Mesenchymal stem cell (in vitro differentiated cells and primary cell): ENCODE results near the gene BRSK2.
"Not testable (repeated sequence)": the region's sequence is repeated elsewhere in the genome, so short reads cannot be mapped to it uniquely, and the experiment has no call there.

ENCODE experiments used
- DNase-seq: peaks from one replicate; pipeline ENCODE4 v3.0.0-alpha.2; 2013
- H2AFZ ChIP-seq: one replicate; pipeline ENCODE4 v1.6.1; 2013; ENCODE audit warnings: low read depth, mild to moderate bottlenecking, control low read depth, inconsistent platforms, low read length, moderate library complexity
- H2AK5ac ChIP-seq: 2 replicates; pipeline ENCODE4 v1.6.1; 2013; ENCODE audit warnings: low read length, moderate library complexity, mild to moderate bottlenecking, inconsistent platforms; ENCODE audit not compliant: severe bottlenecking
- H2BK120ac ChIP-seq: one replicate; pipeline ENCODE4 v1.6.1; 2013; ENCODE audit warnings: low read depth, mild to moderate bottlenecking, inconsistent platforms, low read length, moderate library complexity
- H2BK12ac ChIP-seq, 2 experiments: one replicate each; pipeline ENCODE4 v1.6.1; 2013; ENCODE audit warnings: inconsistent platforms in 2 of 2, low read length in 2 of 2, mild to moderate bottlenecking in 2 of 2, moderate library complexity in 2 of 2, control low read depth in 1 of 2
- H2BK15ac ChIP-seq: one replicate; pipeline ENCODE4 v1.6.1; 2013; ENCODE audit warnings: mild to moderate bottlenecking, low read depth, inconsistent platforms; ENCODE audit not compliant: poor library complexity, severe bottlenecking
- H2BK5ac ChIP-seq: 2 replicates; pipeline ENCODE4 v1.6.1; 2013; ENCODE audit warnings: low read depth, mild to moderate bottlenecking, low read length, control low read depth, inconsistent platforms; ENCODE audit not compliant: poor library complexity, severe bottlenecking
- H3K14ac ChIP-seq, 2 experiments: one replicate each; pipeline ENCODE4 v1.6.1; 2013; ENCODE audit warnings: inconsistent platforms in 2 of 2, low read length in 2 of 2, control low read depth in 1 of 2, mild to moderate bottlenecking in 1 of 2, moderate library complexity in 1 of 2
- H3K18ac ChIP-seq, 2 experiments: one replicate each; pipeline ENCODE4 v1.6.1; 2013; ENCODE audit warnings: inconsistent platforms in 2 of 2, low read length in 2 of 2, control low read depth in 1 of 2, low read depth in 1 of 2, mild to moderate bottlenecking in 1 of 2
- H3K23ac ChIP-seq, 2 experiments: one replicate each; pipeline ENCODE4 v1.6.1; 2013; ENCODE audit warnings: inconsistent platforms in 2 of 2, low read length in 2 of 2, mild to moderate bottlenecking in 2 of 2, moderate library complexity in 2 of 2, control low read depth in 1 of 2
- H3K27ac ChIP-seq: 2 replicates; pipeline ENCODE4 v1.5.1; 2013; ENCODE audit warnings: mild to moderate bottlenecking, moderate library complexity, low read length, control low read depth, inconsistent platforms; ENCODE audit not compliant: poor library complexity, severe bottlenecking
- H3K27me3 ChIP-seq, 2 experiments: 2 replicates each; pipeline versions ENCODE4 v1.6.1 to v1.7.0; 2013; ENCODE audit warnings: low read length in 2 of 2, mild to moderate bottlenecking in 2 of 2, moderate library complexity in 2 of 2, control low read depth in 1 of 2, inconsistent platforms in 1 of 2; ENCODE audit not compliant: control insufficient read depth in 1 of 2, insufficient read depth in 1 of 2
- H3K36me3 ChIP-seq, 2 experiments: 2 replicates each; pipeline versions ENCODE4 v1.6.1 to v1.7.0; 2013; ENCODE audit warnings: low read length in 2 of 2, control low read depth in 1 of 2, inconsistent platforms in 1 of 2, low read depth in 1 of 2, mild to moderate bottlenecking in 1 of 2; ENCODE audit not compliant: insufficient read depth in 2 of 2, control insufficient read depth in 1 of 2
- H3K4ac ChIP-seq, 2 experiments: one replicate each; pipeline ENCODE4 v1.6.1; 2013; ENCODE audit warnings: inconsistent platforms in 2 of 2, low read length in 2 of 2, mild to moderate bottlenecking in 2 of 2, moderate library complexity in 2 of 2, control low read depth in 1 of 2, low read depth in 1 of 2
- H3K4me1 ChIP-seq: 2 replicates; pipeline ENCODE4 v1.6.1; 2013; ENCODE audit warnings: low read depth, low read length, control low read depth; ENCODE audit not compliant: control insufficient read depth, insufficient read depth
- H3K4me2 ChIP-seq: 2 replicates; pipeline ENCODE4 v1.6.1; 2013; ENCODE audit warnings: low read length, mild to moderate bottlenecking, inconsistent platforms; ENCODE audit not compliant: poor library complexity, severe bottlenecking
- H3K4me3 ChIP-seq, 2 experiments: 2 replicates each; pipeline versions ENCODE4 v1.5.1 to v1.7.0; 2013; ENCODE audit warnings: low read length in 2 of 2, mild to moderate bottlenecking in 2 of 2, control low read depth in 1 of 2, low read depth in 1 of 2; ENCODE audit not compliant: insufficient read depth in 1 of 2
- H3K79me1 ChIP-seq: replicated peaks from 2 replicates; pipeline ENCODE4 v1.6.1; 2013; ENCODE audit warnings: mild to moderate bottlenecking, control low read depth, low read length, inconsistent platforms; ENCODE audit not compliant: poor library complexity, severe bottlenecking
- H3K9ac ChIP-seq: 2 replicates; pipeline ENCODE4 v1.7.0; 2013; ENCODE audit warnings: mild to moderate bottlenecking, low read length, moderate library complexity
- H3K9me3 ChIP-seq: 2 replicates; pipeline ENCODE4 v1.7.0; 2013; ENCODE audit warnings: mild to moderate bottlenecking, low read length; ENCODE audit not compliant: control insufficient read depth
- H4K8ac ChIP-seq: one replicate; pipeline ENCODE4 v1.6.1; 2013; ENCODE audit warnings: inconsistent platforms, mild to moderate bottlenecking, low read length, moderate library complexity
- H4K91ac ChIP-seq: one replicate; pipeline ENCODE4 v1.6.1; 2013; ENCODE audit warnings: mild to moderate bottlenecking, low read length, inconsistent platforms
- WGBS: methylation state at CpG from one replicate; pipeline ENCODE4 v1.1.7; 2013; ENCODE audit warnings: mixed read lengths; 5-methylcytosine and 5-hydroxymethylcytosine counted together

The BRSK2 gene

DNA sequence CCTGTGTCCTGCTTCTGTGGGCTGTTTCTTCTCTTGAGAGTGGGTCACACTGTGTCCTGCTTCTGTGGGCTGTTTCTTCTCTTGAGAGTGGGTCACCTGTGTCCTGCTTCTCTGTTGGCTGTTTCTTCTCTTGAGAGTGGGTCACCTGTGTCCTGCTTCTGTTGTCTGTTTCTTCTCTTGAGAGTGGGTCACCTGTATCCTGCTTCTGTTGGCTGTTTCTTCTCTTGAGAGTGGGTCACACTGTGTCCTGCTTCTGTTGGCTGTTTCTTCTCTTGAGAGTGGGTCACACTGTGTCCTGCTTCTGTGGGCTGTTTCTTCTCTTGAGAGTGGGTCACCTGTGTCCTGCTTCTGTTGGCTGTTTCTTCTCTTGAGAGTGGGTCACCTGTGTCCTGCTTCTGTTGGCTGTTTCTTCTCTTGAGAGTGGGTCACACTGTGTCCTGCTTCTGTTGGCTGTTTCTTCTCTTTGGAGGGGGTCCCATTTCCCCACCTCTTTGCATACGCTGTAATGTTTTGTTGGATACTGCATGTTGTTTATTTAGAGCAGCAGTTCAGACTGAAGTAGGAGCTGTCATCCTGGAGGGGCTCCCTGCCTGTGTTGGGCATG, 28.6 kb downstream of the BRSK2 start:
- not testable (repeated sequence) for H3K79me1 ChIP-seq, DNase-seq, H3K4ac ChIP-seq, H2BK5ac ChIP-seq, H2AFZ ChIP-seq, H3K9ac ChIP-seq, H4K8ac ChIP-seq, H3K23ac ChIP-seq, H3K18ac ChIP-seq, H3K4me2 ChIP-seq, H2AK5ac ChIP-seq, H3K27me3 ChIP-seq, H3K4me3 ChIP-seq, H2BK15ac ChIP-seq, H3K4me1 ChIP-seq, H4K91ac ChIP-seq, H3K14ac ChIP-seq, H2BK12ac ChIP-seq, H2BK120ac ChIP-seq, H3K36me3 ChIP-seq, H3K27ac ChIP-seq
- WGBS: 100% methylated on average over 1 of the region's 1 CpG
- H3K9me3 ChIP-seq: peaks cover 15% of the 10 kb centered on the region

- H2BK5ac ChIP-seq: no peak overlapping the region
- H3K18ac ChIP-seq: no peak overlapping the region
- H2BK120ac ChIP-seq: no peak overlapping the region
- no peaks in the 10 kb centered on the region for H3K27me3 ChIP-seq
- H3K79me1 ChIP-seq: no peaks in the 10 kb centered on the region
- WGBS: 88% methylated on average over 17 of the region's 17 CpGs
- no peak overlapping the region for H3K4ac ChIP-seq
- no peak overlapping the region for H3K4me3 ChIP-seq
- DNase-seq: no peak
- no peak overlapping the region for H3K23ac ChIP-seq
- H4K91ac ChIP-seq: no peak overlapping the region
- H3K14ac ChIP-seq: no peak overlapping the region
- H3K36me3 ChIP-seq: no peaks in the 10 kb centered on the region
- H3K4me1 ChIP-seq: no peaks in the 10 kb centered on the region
- H2BK12ac ChIP-seq: no peak overlapping the region
- no peak overlapping the region for H3K27ac ChIP-seq
- H4K8ac ChIP-seq: no peak overlapping the region
- H2AK5ac ChIP-seq: no peak overlapping the region
- H3K4me2 ChIP-seq: no peak overlapping the region
- peaks cover 15% of the 10 kb centered on the region for H3K9me3 ChIP-seq
- no peak overlapping the region for H2BK15ac ChIP-seq
- H3K9ac ChIP-seq: no peak overlapping the region
- H2AFZ ChIP-seq: no peak overlapping the region
Observed at GRCh38 chr11:1419811-1420210, 30.1 kb downstream of the BRSK2 start.

GRCh38 chr11:1421291-1421690, 31.6 kb downstream of the BRSK2 start:
- H3K4me2 ChIP-seq: no peak overlapping the region
- no peak overlapping the region for H2BK15ac ChIP-seq
- H2AK5ac ChIP-seq: no peak overlapping the region
- no peak overlapping the region for H3K18ac ChIP-seq
- H3K79me1 ChIP-seq: no peaks in the 10 kb centered on the region
- H4K8ac ChIP-seq: no peak overlapping the region
- H3K4ac ChIP-seq: no peak overlapping the region
- no peak overlapping the region for H2BK5ac ChIP-seq
- H3K9me3 ChIP-seq: peaks cover 12% of the 10 kb centered on the region
- 92% methylated on average over 11 of the region's 11 CpGs for WGBS
- no peak overlapping the region for H3K9ac ChIP-seq
- no peaks in the 10 kb centered on the region for H3K4me1 ChIP-seq
- no peaks in the 10 kb centered on the region for H3K36me3 ChIP-seq
- H3K27ac ChIP-seq: no peak overlapping the region
- no peak overlapping the region for H2BK120ac ChIP-seq
- no peak for DNase-seq
- no peaks in the 10 kb centered on the region for H3K27me3 ChIP-seq
- H4K91ac ChIP-seq: no peak overlapping the region
- no peak overlapping the region for H3K14ac ChIP-seq
- no peak overlapping the region for H3K4me3 ChIP-seq
- H2AFZ ChIP-seq: no peak overlapping the region
- no peak overlapping the region for H2BK12ac ChIP-seq
- no peak overlapping the region for H3K23ac ChIP-seq

- no peak overlapping the region for H3K18ac ChIP-seq
- H4K8ac ChIP-seq: no peak overlapping the region
- H3K4ac ChIP-seq: no peak overlapping the region
- H2AK5ac ChIP-seq: no peak overlapping the region
- no peak overlapping the region for H4K91ac ChIP-seq
- H3K4me1 ChIP-seq: no peaks in the 10 kb centered on the region
- no peak overlapping the region for H2BK120ac ChIP-seq
- DNase-seq: no peak
- no peak overlapping the region for H2BK15ac ChIP-seq
- 79% methylated on average over 9 of the region's 9 CpGs for WGBS
- H2BK12ac ChIP-seq: no peak overlapping the region
- H3K4me2 ChIP-seq: no peak overlapping the region
- no peak overlapping the region for H3K14ac ChIP-seq
- no peak overlapping the region for H3K27ac ChIP-seq
- H2BK5ac ChIP-seq: no peak overlapping the region
- no peak overlapping the region for H2AFZ ChIP-seq
- H3K23ac ChIP-seq: no peak overlapping the region
- H3K9me3 ChIP-seq: peaks cover 5% of the 10 kb centered on the region
- H3K9ac ChIP-seq: no peak overlapping the region
- H3K79me1 ChIP-seq: no peaks in the 10 kb centered on the region
- no peaks in the 10 kb centered on the region for H3K36me3 ChIP-seq
- H3K27me3 ChIP-seq: no peaks in the 10 kb centered on the region
- no peak overlapping the region for H3K4me3 ChIP-seq
Observed at GRCh38 chr11:1422481-1422880, 32.7 kb downstream of the BRSK2 start.
